SK-N-SH (cell line): Measurements from ENCODE around the gene PPM1B.

Experiments used
- EP300 ChIP-seq, 2 experiments: IDR thresholded peaks; 2 replicates each; pipeline versions ENCODE4 v1.4.0 to v1.6.1; 2012; ENCODE audit warnings: borderline replicate concordance in 1 of 2, low read depth in 1 of 2, low read length in 1 of 2
- NFIC ChIP-seq: IDR thresholded peaks from 2 replicates; pipeline ENCODE4 v1.4.0; 2012; ENCODE audit warnings: borderline replicate concordance
- POLR2AphosphoS5 ChIP-seq: IDR thresholded peaks from 2 replicates; pipeline ENCODE4 v1.6.1; 2012; ENCODE audit warnings: low read depth, low read length
- RAD21 ChIP-seq: IDR thresholded peaks from 2 replicates; pipeline ENCODE4 v1.6.1; 2012; ENCODE audit warnings: mild to moderate bottlenecking, low read length
- RFX5 ChIP-seq: IDR thresholded peaks from 2 replicates; pipeline ENCODE4 v1.6.1; 2012; ENCODE audit warnings: mild to moderate bottlenecking, improper control_type of control experiment, low read length
- TAF1 ChIP-seq: IDR thresholded peaks from 2 replicates; pipeline ENCODE4 v1.6.1; 2012; ENCODE audit warnings: low read depth, mild to moderate bottlenecking, low read length, moderate library complexity, borderline replicate concordance
- YY1 ChIP-seq: IDR thresholded peaks from 2 replicates; pipeline ENCODE4 v1.4.0; 2012; ENCODE audit warnings: low read depth, mild to moderate bottlenecking
- TF ChIP-seq, protein P1 (sequence below): fragments of 200-600 bp; sonication (generic); IDR thresholded peaks from 2 replicates; pipeline ENCODE4 v1.6.1; 2017; ENCODE audit warnings: antibody characterized with exemption, mild to moderate bottlenecking, moderate library complexity
- TF ChIP-seq, protein P2 (sequence below): IDR thresholded peaks from 2 replicates; pipeline ENCODE4; 2012

DNA sequence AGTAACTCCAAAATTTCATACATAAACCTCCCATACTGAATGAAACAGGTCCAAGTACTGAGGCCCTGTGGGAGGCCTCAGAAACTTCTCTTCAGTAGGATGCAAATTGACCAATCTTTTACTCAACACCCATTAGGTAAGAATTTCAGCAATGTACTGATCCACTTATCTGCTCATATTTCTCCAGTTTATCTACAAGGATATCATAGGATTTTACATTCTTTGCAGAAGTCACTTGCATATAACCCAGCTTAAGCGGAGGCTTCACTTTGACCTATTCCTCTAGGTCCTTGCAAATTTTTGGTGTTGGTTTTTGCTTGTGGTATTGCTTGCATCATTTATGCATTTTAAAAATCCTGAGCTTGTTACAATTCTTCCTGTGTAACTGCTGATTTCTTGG is 77.8 kb downstream of the PPM1B start:
- TF ChIP-seq, protein P1, sequence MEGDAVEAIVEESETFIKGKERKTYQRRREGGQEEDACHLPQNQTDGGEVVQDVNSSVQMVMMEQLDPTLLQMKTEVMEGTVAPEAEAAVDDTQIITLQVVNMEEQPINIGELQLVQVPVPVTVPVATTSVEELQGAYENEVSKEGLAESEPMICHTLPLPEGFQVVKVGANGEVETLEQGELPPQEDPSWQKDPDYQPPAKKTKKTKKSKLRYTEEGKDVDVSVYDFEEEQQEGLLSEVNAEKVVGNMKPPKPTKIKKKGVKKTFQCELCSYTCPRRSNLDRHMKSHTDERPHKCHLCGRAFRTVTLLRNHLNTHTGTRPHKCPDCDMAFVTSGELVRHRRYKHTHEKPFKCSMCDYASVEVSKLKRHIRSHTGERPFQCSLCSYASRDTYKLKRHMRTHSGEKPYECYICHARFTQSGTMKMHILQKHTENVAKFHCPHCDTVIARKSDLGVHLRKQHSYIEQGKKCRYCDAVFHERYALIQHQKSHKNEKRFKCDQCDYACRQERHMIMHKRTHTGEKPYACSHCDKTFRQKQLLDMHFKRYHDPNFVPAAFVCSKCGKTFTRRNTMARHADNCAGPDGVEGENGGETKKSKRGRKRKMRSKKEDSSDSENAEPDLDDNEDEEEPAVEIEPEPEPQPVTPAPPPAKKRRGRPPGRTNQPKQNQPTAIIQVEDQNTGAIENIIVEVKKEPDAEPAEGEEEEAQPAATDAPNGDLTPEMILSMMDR = no peak
- no peak for TF ChIP-seq RFX5
- TF ChIP-seq NFIC = no peak
- no peak for TF ChIP-seq RAD21
- TF ChIP-seq, protein P2, sequence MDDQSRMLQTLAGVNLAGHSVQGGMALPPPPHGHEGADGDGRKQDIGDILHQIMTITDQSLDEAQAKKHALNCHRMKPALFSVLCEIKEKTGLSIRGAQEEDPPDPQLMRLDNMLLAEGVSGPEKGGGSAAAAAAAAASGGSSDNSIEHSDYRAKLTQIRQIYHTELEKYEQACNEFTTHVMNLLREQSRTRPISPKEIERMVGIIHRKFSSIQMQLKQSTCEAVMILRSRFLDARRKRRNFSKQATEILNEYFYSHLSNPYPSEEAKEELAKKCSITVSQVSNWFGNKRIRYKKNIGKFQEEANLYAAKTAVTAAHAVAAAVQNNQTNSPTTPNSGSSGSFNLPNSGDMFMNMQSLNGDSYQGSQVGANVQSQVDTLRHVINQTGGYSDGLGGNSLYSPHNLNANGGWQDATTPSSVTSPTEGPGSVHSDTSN = no peak
- TF ChIP-seq EP300 (IDR thresholded peaks at IDR 0.05; ENCODE audit: borderline replicate concordance in 1 of 2, low read depth in 1 of 2, low read length in 1 of 2) = no peak
- TF ChIP-seq POLR2AphosphoS5 = no peak
- no peak for TF ChIP-seq YY1
- TF ChIP-seq TAF1 = no peak
